ENCODE data around the gene PSENEN.
"Not testable (repeated sequence)": the region's sequence is repeated elsewhere in the genome, so short reads cannot be mapped to it uniquely, and the experiment has no call there.

Gene PSENEN

GRCh38 chr19:35718345-35719041 lies 27.0 kb upstream of the PSENEN start:
- peak; percentile 47 for DNase-seq (ENCODE audit: low read depth)

- no peak for DNase-seq (ENCODE audit: low read depth)
Measured at GRCh38 chr19:35719402-35720162, 25.9 kb upstream of the PSENEN start.

DNA sequence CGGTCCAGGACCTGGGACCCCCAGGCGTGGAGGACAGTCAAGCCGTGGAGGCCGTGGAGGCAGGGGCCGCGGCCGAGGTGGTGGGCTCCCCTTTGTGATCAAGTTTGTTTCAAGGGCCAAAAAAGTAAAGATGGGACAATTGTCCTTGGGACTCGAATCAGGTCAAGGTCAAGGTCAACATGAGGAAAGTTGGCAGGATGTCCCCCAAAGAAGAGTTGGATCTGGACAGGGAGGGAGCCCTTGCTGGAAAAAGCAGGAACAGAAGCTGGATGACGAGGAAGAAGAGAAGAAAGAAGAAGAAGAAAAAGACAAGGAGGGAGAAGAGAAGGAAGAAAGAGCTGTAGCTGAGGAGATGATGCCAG lies 25.3 kb upstream of the PSENEN start:
- DNase-seq (ENCODE audit: low read depth), result no peak

DNA sequence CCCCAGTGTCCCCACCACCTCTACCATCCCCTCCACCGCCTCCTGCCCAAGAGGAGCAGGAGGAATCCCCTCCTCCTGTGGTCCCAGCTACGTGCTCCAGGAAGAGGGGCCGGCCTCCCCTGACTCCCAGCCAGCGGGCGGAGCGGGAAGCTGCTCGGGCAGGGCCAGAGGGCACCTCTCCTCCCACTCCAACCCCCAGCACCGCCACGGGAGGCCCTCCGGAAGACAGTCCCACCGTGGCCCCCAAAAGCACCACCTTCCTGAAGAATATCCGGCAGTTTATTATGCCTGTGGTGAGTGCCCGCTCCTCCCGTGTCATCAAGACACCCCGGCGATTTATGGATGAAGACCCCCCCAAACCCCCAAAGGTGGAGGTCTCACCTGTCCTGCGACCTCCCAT lies 24.8 kb upstream of the PSENEN start:
- no peak for DNase-seq (ENCODE audit: low read depth)

DNA sequence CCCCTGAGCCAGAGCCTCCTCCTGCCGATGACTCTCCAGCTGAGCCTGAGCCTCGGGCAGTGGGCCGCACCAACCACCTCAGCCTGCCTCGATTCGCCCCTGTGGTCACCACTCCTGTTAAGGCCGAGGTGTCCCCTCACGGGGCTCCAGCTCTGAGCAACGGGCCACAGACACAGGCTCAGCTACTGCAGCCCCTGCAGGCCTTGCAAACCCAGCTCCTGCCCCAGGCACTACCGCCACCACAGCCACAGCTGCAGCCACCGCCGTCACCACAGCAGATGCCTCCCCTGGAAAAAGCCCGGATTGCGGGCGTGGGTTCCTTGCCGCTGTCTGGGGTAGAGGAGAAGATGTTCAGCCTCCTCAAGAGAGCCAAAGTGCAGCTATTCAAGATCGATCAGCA lies 24.1 kb upstream of the PSENEN start:
- no peak for DNase-seq (ENCODE audit: low read depth)

GRCh38 chr19:35722461-35722860 lies 23.0 kb upstream of the PSENEN start:
- DNase-seq (ENCODE audit: low read depth), result no peak

DNA sequence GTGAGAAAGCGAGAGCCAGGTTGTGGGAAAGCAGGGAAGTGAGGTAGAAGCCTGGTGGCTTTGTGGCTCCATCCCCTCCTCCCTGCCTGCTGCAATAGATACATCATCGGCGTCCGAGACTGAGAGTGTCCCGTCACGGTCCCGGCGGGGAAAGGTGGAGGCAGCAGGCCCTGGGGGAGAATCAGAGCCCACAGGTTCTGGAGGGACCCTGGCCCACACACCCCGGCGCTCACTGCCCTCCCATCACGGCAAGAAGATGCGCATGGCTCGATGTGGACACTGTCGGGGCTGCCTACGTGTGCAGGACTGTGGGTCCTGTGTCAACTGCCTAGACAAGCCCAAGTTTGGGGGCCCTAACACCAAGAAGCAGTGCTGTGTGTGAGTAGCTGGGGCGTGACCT lies 22.6 kb upstream of the PSENEN start:
- DNase-seq (ENCODE audit: low read depth), result no peak

- no peak for DNase-seq (ENCODE audit: low read depth)
Measured at GRCh38 chr19:35723671-35724070, 21.8 kb upstream of the PSENEN start.

GRCh38 chr19:35724132-35724531 lies 21.3 kb upstream of the PSENEN start:
- DNase-seq (ENCODE audit: low read depth), result not testable (repeated sequence)

DNA sequence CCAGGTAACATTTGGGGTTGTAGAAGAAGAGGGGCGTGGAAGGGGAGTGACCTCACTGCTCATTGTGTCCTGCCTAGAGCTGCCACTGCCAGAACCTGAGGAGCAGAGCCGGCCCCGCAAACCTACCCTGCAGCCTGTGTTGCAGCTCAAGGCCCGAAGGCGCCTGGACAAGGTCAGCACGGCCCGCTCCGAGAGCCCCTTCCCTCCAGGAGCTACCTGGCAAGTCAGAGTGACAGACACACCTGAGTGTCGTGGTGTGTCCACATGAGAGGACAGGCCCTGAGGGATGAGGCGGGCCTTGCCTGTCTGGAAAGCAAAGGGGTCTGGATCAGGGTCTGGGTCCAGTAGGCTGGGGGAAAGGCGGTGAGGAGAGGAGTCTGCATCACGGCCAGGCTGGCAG lies 20.9 kb upstream of the PSENEN start:
- DNase-seq (ENCODE audit: low read depth), result no peak

GRCh38 chr19:35725216-35725861 lies 20.1 kb upstream of the PSENEN start:
- no peak for DNase-seq (ENCODE audit: low read depth)

GRCh38 chr19:35727053-35727955 lies 18.1 kb upstream of the PSENEN start:
- no peak for DNase-seq (ENCODE audit: low read depth)

DNA sequence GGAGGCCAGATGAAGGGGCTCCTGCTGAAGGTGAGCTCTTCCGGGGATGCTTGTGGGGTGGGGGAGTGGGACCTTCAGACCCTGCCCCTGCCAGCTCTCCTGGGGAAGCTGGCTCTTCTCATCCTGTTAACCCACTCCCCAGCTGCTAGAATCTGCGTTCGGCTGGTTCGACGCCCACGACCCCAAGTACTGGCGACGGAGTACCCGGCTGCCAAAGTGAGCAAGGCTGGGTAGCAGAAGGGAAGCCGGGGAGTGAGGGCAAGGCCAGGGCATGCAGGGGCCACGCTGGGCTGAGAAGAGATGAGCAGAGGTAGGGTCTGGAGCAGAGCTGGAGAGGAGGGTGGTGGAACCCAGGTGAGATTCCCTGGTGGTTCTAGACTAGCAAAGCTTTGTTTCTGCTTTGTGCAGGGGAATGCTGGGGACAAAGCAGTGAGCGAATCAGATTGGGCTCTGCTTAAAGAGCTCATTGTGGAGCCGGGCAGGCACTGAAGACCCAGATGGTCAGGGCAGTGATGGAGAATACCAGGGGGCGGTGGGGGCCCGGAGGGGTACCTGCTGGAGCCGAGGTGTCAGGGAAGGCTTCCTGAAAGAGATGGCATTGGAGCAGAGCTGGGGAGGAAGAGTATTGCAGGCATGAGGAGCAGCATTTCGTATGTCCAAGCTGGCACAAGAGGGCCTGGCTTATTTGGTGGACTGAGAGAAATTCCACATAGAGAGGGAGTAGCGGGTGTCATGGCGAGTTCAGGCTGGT lies 17.3 kb upstream of the PSENEN start:
- DNase-seq (ENCODE audit: low read depth), result no peak

GRCh38 chr19:35729021-35729420 lies 16.4 kb upstream of the PSENEN start:
- DNase-seq (ENCODE audit: low read depth), result no peak

DNA sequence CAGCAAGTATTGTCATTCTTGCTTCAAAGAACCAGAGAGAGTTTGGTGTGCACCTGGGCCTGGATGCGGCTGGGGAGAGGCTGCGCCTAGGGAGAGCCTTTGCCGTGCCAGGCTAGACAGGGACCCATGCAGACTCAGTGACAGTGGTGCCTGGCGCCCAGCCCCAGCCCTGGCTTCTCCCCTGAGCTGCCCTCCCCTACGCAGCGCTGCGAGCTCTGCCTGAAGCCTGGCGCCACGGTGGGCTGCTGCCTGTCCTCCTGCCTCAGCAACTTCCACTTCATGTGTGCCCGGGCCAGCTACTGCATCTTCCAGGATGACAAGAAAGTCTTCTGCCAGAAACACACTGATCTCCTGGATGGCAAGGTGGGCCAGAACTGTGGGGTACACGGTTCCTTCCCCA lies 15.7 kb upstream of the PSENEN start:
- no peak for DNase-seq (ENCODE audit: low read depth)

- no peak for DNase-seq (ENCODE audit: low read depth)
Measured at GRCh38 chr19:35730326-35730725, 15.1 kb upstream of the PSENEN start.

GRCh38 chr19:35731353-35731752 lies 14.1 kb upstream of the PSENEN start:
- no peak for DNase-seq (ENCODE audit: low read depth)

DNA sequence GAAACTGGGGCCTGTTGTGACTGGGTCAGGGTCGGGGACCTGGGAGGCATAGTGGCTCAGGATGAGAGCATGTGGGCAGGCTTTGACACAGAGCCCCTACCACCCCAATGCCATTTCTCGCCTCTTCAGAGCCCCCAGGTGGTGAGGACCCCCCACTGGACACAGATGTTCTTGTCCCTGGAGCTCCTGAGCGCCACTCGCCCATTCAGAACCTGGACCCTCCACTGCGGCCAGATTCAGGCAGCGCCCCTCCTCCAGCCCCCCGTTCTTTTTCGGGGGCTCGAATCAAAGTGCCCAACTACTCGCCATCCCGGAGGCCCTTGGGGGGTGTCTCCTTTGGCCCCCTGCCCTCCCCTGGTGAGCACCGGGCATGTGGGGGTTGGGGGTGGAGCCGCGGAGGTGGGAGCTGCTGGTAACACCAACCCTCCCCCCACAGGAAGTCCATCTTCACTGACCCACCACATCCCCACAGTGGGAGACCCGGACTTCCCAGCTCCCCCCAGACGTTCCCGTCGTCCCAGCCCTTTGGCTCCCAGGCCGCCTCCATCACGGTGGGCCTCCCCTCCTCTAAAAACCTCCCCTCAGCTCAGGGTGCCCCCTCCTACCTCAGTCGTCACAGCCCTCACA lies 13.6 kb upstream of the PSENEN start:
- no peak for DNase-seq (ENCODE audit: low read depth)

GRCh38 chr19:35732540-35733179 lies 12.8 kb upstream of the PSENEN start:
- DNase-seq (ENCODE audit: low read depth), result no peak

Data from EH (cell line).